KOPT-K1 (cell line): ENCODE results near the gene SDC1.

ENCODE experiments used
- H3K27ac ChIP-seq: fragments of 200-600 bp; sonication (generic); 2 replicates; pipeline ENCODE4 v1.5.1; 2016; ENCODE audit warnings: antibody characterized with exemption, mild to moderate bottlenecking, low read depth, low read length; ENCODE audit not compliant: poor library complexity, severe bottlenecking
- H3K36me3 ChIP-seq: fragments of 200-600 bp; sonication (generic); 2 replicates; pipeline ENCODE4 v1.5.1; 2017; ENCODE audit warnings: antibody characterized with exemption, mild to moderate bottlenecking, low read length, moderate library complexity; ENCODE audit not compliant: insufficient read depth
- H3K9me3 ChIP-seq: fragments of 200-600 bp; sonication (generic); 2 replicates; pipeline ENCODE4 v1.5.1; 2017; ENCODE audit warnings: antibody characterized with exemption, low read length, mild to moderate bottlenecking; ENCODE audit not compliant: insufficient read depth, poor library complexity, severe bottlenecking

The SDC1 gene

DNA sequence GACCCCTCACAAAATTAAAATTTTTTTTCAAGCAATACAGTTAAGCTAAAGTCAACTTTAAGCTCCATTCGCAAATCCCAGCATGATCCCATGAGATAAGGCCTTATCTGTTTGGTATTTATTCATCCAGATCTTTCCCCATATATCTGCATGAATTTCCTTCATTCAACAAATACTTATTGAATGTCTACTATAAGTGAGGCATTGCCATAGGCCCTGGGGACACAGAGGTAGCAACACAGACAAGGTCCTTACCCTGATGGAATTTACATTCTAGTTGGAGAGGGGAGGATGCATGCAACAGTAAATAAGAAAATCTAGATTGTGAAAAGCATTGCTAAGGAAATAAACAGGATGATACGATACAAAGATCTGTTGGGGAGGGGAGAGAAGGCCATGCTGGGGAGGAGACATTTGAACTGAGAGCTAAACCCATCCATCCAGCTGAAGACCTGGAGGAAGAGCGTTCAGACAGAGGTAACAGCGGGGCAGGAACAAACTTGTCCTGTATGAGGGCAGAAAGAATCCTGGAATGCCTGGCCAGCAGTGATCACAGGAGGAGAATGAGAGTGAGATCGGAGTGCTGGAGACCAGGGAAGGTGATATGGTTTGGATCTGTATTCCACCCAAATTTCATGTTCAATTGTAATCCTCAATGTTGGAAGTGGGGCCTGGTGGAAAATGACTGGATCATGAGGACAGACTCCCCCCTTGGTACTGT lies 71.6 kb downstream of the SDC1 start:
- H3K9me3 ChIP-seq, result no peaks in the 10 kb centered on the region
- no peaks in the 10 kb centered on the region for H3K36me3 ChIP-seq
- no peak overlapping the region for H3K27ac ChIP-seq

DNA sequence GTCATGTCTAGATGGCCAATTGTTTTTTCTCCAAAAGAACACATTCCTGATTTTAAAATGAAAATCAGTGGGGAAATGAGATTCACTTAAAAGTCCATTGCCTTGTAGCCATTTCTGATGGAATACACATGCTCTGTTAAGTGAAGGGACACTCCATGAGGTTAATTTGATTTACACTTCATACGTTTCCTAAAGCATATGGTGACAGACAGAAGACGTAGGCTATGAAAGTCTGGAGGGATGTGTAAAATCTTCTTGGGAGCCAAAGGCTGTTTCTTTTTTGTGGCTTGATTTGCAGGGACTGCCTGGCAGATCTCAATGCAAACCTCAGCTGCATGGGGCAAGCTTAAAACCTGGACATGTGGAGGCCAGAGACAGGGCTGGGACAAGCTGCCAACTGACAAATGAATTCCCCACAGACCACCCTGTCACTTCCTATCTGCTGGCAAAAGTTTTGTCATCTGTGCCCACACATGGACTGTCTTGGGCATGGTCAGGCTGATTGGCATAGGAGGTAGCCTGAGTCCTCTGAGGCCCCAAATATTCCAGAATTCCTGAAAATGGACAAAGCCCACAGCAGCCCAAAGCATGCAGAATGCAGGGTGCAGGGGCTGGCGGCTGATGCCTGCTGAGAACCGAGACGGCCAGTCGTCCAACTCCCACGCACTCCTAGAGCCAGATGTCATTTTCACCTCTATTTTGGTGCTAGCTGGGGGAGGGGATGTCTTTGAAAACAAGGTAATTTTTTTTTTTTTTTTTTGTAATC lies 73.9 kb downstream of the SDC1 start:
- H3K36me3 ChIP-seq, result no peaks in the 10 kb centered on the region
- H3K27ac ChIP-seq, result no peak overlapping the region
- no peaks in the 10 kb centered on the region for H3K9me3 ChIP-seq
